Esophagus squamous epithelium (tissue), 4 donors: ENCODE measurements around the gene LRBA.

Experiments
- CTCF ChIP-seq, 6 experiments: fragments of 450-650 bp in 4 of 6; fragments of 200-600 bp in 2 of 6; sonication (generic) in 2 of 6; IDR thresholded peaks; one replicate each; pipeline ENCODE4 v1.5.1; 2016 to 2019; ENCODE audit warnings: antibody characterized with exemption in 6 of 6, mild to moderate bottlenecking in 4 of 6, moderate library complexity in 4 of 6
- POLR2A ChIP-seq, 4 donors: fragments of 450-650 bp; IDR thresholded peaks; one replicate each; pipeline ENCODE4 v1.6.1; 2017; ENCODE audit warnings: antibody characterized with exemption in 4 of 4, mild to moderate bottlenecking in 4 of 4, moderate library complexity in 3 of 4

GRCh38 chr4:151022586-151022985, 7.5 kb upstream of the LRBA start:
- no peak for TF ChIP-seq CTCF (IDR thresholded peaks at IDR 0.05)
- TF ChIP-seq POLR2A (IDR thresholded peaks at IDR 0.05), result no peak
